Measurements from ENCODE around the gene MRPS34.

DNA sequence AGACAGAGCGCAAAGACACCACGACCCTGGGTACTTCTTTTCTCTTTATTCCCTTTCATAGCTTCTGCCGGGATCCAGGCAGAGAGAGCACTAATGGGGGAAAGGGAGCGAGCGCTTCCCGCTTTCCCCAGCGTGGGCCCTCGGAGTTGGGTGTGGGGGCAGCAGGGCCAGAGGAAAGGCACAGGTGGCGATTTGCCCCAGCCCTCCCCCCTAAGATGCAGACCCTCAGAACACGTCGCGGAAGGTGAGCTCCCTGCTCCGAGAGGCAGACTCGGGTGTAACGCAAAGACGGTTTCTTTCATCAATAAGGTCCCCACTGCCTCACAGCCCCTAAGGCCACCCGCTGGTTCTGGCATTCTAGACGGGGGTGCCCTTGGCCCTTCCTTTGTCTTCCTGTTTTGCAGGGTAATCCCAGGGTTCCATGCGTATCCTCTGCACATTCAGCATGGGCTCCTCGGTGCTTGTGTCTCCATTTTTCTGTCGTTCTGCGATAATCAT, 1.0 kb downstream of the MRPS34 start:
- TF ChIP-seq, protein P1, sequence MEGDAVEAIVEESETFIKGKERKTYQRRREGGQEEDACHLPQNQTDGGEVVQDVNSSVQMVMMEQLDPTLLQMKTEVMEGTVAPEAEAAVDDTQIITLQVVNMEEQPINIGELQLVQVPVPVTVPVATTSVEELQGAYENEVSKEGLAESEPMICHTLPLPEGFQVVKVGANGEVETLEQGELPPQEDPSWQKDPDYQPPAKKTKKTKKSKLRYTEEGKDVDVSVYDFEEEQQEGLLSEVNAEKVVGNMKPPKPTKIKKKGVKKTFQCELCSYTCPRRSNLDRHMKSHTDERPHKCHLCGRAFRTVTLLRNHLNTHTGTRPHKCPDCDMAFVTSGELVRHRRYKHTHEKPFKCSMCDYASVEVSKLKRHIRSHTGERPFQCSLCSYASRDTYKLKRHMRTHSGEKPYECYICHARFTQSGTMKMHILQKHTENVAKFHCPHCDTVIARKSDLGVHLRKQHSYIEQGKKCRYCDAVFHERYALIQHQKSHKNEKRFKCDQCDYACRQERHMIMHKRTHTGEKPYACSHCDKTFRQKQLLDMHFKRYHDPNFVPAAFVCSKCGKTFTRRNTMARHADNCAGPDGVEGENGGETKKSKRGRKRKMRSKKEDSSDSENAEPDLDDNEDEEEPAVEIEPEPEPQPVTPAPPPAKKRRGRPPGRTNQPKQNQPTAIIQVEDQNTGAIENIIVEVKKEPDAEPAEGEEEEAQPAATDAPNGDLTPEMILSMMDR (IDR thresholded peaks at IDR 0.05): no peak
- no peak for TF ChIP-seq POLR2A (IDR thresholded peaks at IDR 0.05)
